GM12878 (cell line): ENCODE results near the gene PGLYRP2. TPM values are rescaled to one million over a fixed set of nuclear protein-coding genes. Genes with fewer than 3 reads are reported as not detected.

Experiments used
- ATAC-seq: fragments of 200-7000 bp; cut with Tn5 transposase; 3 replicates; pipeline ENCODE4 v1.9.1; 2020; ENCODE audit warnings: mild to moderate bottlenecking, moderate library complexity
- BruUV-seq: library from RNA; stranded (reverse); fragments of 400-500 nt; replicated peaks from 2 replicates; lab custom pipeline; 2021; lab: Mats Ljungman, UMichigan
- CTCF ChIA-PET: fragments of 300-600 bp; sonication (Branson Sonifier 250); formaldehyde crosslinking; extraction: SDS; loops from one replicate; lab custom pipeline; 2021; ENCODE audit warnings: inconsistent platforms; lab: Yijun Ruan, JAX
- POLR2A ChIA-PET: fragments of 350-600 bp; formaldehyde crosslinking; extraction: SDS; loops from one replicate; lab custom pipeline; 2021; ENCODE audit warnings: inconsistent platforms; lab: Charles Lee
- RAD21 ChIA-PET: fragments of 300-600 bp; sonication (Branson Sonifier 250); formaldehyde crosslinking; loops from one replicate; lab custom pipeline; 2023; ENCODE audit warnings: antibody characterized with exemption; ENCODE audit not compliant: unreplicated experiment; lab: Charles Lee
- SMC1A ChIA-PET: fragments of 300-600 bp; sonication (Branson Sonifier 250); formaldehyde crosslinking; loops from one replicate; lab custom pipeline; 2023; ENCODE audit not compliant: unreplicated experiment, uncharacterized antibody; lab: Charles Lee
- DNase-seq: peaks from one replicate; pipeline ENCODE4 v3.0.0-alpha.2; 2011; ENCODE audit warnings: low read depth, low spot score
- FAIRE-seq: peaks from 3 replicates; lab custom pipeline; 2011; peaks lifted over from hg19 to GRCh38; lab: Jason Lieb, UNC
- H2AFZ ChIP-seq: 2 replicates; pipeline ENCODE4 v1.6.0; 2011; ENCODE audit warnings: low read depth, low read length, control low read depth; ENCODE audit not compliant: control insufficient read depth
- H3K27ac ChIP-seq: 2 replicates; pipeline ENCODE4 v1.5.1; 2011; ENCODE audit warnings: control low read depth; ENCODE audit not compliant: control insufficient read depth, insufficient read depth
- H3K27me3 ChIP-seq, 2 experiments: replicated peaks in 1 of 2; 2 replicates each; pipeline versions ENCODE4 v1.6.0 to v1.6.1; 2011; ENCODE audit warnings: low read length in 1 of 2; ENCODE audit not compliant: control insufficient read depth in 2 of 2, insufficient read depth in 2 of 2
- H3K36me3 ChIP-seq, 2 experiments: 2 replicates each; pipeline ENCODE4 v1.5.1; 2011; ENCODE audit warnings: low read length in 1 of 2; ENCODE audit not compliant: control insufficient read depth in 2 of 2, insufficient read depth in 2 of 2
- H3K4me1 ChIP-seq: 2 replicates; pipeline ENCODE4 v1.6.1; 2011; ENCODE audit warnings: mild to moderate bottlenecking, low read length, moderate library complexity, mixed read lengths; ENCODE audit not compliant: control insufficient read depth, insufficient read depth
- H3K4me2 ChIP-seq: 2 replicates; pipeline ENCODE4 v1.6.0; 2011; ENCODE audit warnings: control low read depth; ENCODE audit not compliant: control insufficient read depth, insufficient read depth
- H3K4me3 ChIP-seq: fragments of 200-600 bp; sonication (generic); 2 replicates; pipeline ENCODE4 v1.5.1; 2016
- H3K79me2 ChIP-seq: 2 replicates; pipeline ENCODE4 v1.6.0; 2011; ENCODE audit warnings: low read length; ENCODE audit not compliant: control insufficient read depth, insufficient read depth
- H3K9ac ChIP-seq: 2 replicates; pipeline ENCODE4 v1.8.0; 2011; ENCODE audit warnings: low read length, control low read depth, mixed read lengths; ENCODE audit not compliant: control insufficient read depth, insufficient read depth
- H3K9me3 ChIP-seq: replicated peaks from 3 replicates; pipeline ENCODE4 v1.5.1; 2011; ENCODE audit warnings: mild to moderate bottlenecking, low read length; ENCODE audit not compliant: control insufficient read depth, insufficient read depth
- H4K20me1 ChIP-seq: 2 replicates; pipeline ENCODE4 v1.6.0; 2011; ENCODE audit not compliant: control insufficient read depth, insufficient read depth
- BACH1 ChIP-seq: fragments of 450-650 bp; IDR thresholded peaks from 2 replicates; pipeline ENCODE4 v1.6.1; 2017; ENCODE audit warnings: mild to moderate bottlenecking, borderline replicate concordance
- EP300 ChIP-seq, 2 experiments: fragments of 150-350 bp in 1 of 2; IDR thresholded peaks; 2 replicates each; pipeline ENCODE4 v1.6.1; 2011 to 2012; ENCODE audit warnings: low read depth in 2 of 2, low read length in 2 of 2, borderline replicate concordance in 1 of 2, improper control_type of control experiment in 1 of 2, inconsistent platforms in 1 of 2; ENCODE audit not compliant: control insufficient read depth in 1 of 2
- IKZF2 ChIP-seq, 2 experiments: fragments of 450-650 bp; IDR thresholded peaks; 2 replicates each; pipeline ENCODE4 v1.6.1; 2017; ENCODE audit warnings: mild to moderate bottlenecking in 2 of 2, moderate library complexity in 2 of 2
- KLF5 ChIP-seq: fragments of 450-650 bp; IDR thresholded peaks from 2 replicates; pipeline ENCODE4 v1.6.1; 2014; ENCODE audit warnings: mild to moderate bottlenecking; ENCODE audit not compliant: partially characterized antibody
- MTA3 ChIP-seq: IDR thresholded peaks from 2 replicates; pipeline ENCODE4 v1.6.1; 2012; ENCODE audit warnings: low read length, inconsistent platforms, borderline replicate concordance
- NRF1 ChIP-seq: conservative IDR thresholded peaks from 2 replicates; pipeline ENCODE4 v1.6.1; 2011; ENCODE audit warnings: mild to moderate bottlenecking, low read depth, low read length, improper control_type of control experiment
- PAX5 ChIP-seq: IDR thresholded peaks from 2 replicates; pipeline ENCODE4 v1.6.1; 2011; ENCODE audit warnings: low read depth, low read length, borderline replicate concordance
- TBL1XR1 ChIP-seq: IDR thresholded peaks from 2 replicates; pipeline ENCODE4 v1.6.1; 2012; ENCODE audit warnings: low read depth, low read length, improper control_type of control experiment
- ZNF384 ChIP-seq: IDR thresholded peaks from 2 replicates; pipeline ENCODE4 v1.6.1; 2012; ENCODE audit warnings: low read depth, mild to moderate bottlenecking, low read length, improper control_type of control experiment, borderline replicate concordance
- WGBS: methylation state at CpG from one replicate; pipeline ENCODE4 v1.1.6; 2016; ENCODE audit warnings: low lambda C conversion rate; ENCODE audit not compliant: insufficient replicate concordance, insufficient coverage; ENCODE audit errors: missing lambda C conversion rate; 5-methylcytosine and 5-hydroxymethylcytosine counted together
- in situ Hi-C: fragments of 300-500 bp; cut with MboI; formaldehyde crosslinking; loops from 9 replicates; pipeline ENCODE4 v1.14.3; 2018; ENCODE audit warnings: mixed read lengths
- intact Hi-C: fragments of 100-400 bp; cut with micrococcal nuclease; formaldehyde crosslinking; loops from one replicate; pipeline ENCODE4 v1.14.2; 2022; ENCODE audit not compliant: unreplicated experiment
- polyA plus RNA-seq, 11 experiments: library from polyadenylated mRNA; depleted of rRNA in 4 of 11; unstranded in 6 of 11; stranded (reverse) in 5 of 11; fragments of >200 nt; fragmentation: Nextera tagmentation in 4 of 11; fragmentation: Illumina TruSeq in 1 of 11; extraction: Ambion mirVana in 4 of 11; extraction: Trizol in 1 of 11; gene quantifications; 1 replicate in 1 of 11; 2 replicates in 10 of 11; pipeline versions ENCODE4 v1.2.1 to v1.2.3, GENCODE V29; 2011 to 2016; ENCODE audit warnings: inconsistent platforms in 2 of 11, missing spikeins in 2 of 11, low read depth in 1 of 11
- total RNA-seq, 4 experiments: library from RNA; depleted of rRNA in 3 of 4; stranded (reverse); fragments of >200 nt in 3 of 4; fragmentation: Illumina TruSeq in 1 of 4; extraction: Trizol in 1 of 4; gene quantifications; 2 replicates each; pipeline versions ENCODE4 v1.2.1 to v1.2.3, GENCODE V29; 2013 to 2021
- TF ChIP-seq, protein P1 (sequence below): fragments of 450-650 bp; IDR thresholded peaks from 2 replicates; pipeline ENCODE4 v1.6.1; 2017; ENCODE audit warnings: mild to moderate bottlenecking, low read depth, inconsistent platforms; ENCODE audit not compliant: poor library complexity, severe bottlenecking
- TF ChIP-seq, protein P2 (sequence below): IDR thresholded peaks from 2 replicates; pipeline ENCODE4 v1.6.1; 2012; ENCODE audit warnings: low read length, inconsistent platforms
- TF ChIP-seq, protein P3 (sequence below): fragments of 450-650 bp; IDR thresholded peaks from 2 replicates; pipeline ENCODE4 v1.6.1; 2017; ENCODE audit warnings: borderline replicate concordance
- TF ChIP-seq, protein P4 (sequence below): fragments of 450-650 bp; IDR thresholded peaks from 2 replicates; pipeline ENCODE4 v1.6.1; 2018; ENCODE audit warnings: mild to moderate bottlenecking, low read depth, moderate library complexity; ENCODE audit not compliant: partially characterized antibody

The PGLYRP2 gene
- total and polyA plus RNA-seq, 10 of the 15 experiments (the other 5 are each of a cell fraction or from before 2014, with no cell fraction given) = 0.15 to 0.48 (median 0.26) TPM; not detected in 5

DNA sequence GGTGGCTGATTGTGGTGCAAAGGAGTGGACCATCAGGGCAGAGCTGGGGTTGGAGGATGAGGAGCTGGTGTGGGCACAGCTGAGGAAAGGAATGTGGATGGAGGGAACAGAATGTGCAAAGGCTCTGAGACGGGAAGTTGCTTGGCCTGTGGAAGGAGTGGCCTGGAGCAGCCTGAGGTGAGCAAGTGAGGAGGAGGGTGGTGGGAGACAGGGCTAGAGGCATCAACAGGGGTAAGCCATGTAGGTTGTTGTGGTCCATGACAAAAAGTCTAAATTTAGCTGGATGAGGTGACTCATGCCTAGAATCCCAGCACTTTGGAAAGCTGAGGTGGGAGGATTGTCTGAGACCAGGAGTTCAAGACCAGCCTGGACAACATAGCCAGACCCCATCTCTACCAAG lies 38.5 kb upstream of the PGLYRP2 start:
- 38% methylated on average over 1 of the region's 1 CpG for WGBS
- RAD21 ChIA-PET = no interaction called here
- no peak for ATAC-seq
- no TSS peak for BruUV-seq
- no peak overlapping the region for H3K9ac ChIP-seq
- no peaks in the 10 kb centered on the region for H3K27me3 ChIP-seq
- no peak overlapping the region for H3K4me3 ChIP-seq
- H3K4me2 ChIP-seq = no peak overlapping the region
- POLR2A ChIA-PET = no interaction called here
- TF ChIP-seq, protein P1, sequence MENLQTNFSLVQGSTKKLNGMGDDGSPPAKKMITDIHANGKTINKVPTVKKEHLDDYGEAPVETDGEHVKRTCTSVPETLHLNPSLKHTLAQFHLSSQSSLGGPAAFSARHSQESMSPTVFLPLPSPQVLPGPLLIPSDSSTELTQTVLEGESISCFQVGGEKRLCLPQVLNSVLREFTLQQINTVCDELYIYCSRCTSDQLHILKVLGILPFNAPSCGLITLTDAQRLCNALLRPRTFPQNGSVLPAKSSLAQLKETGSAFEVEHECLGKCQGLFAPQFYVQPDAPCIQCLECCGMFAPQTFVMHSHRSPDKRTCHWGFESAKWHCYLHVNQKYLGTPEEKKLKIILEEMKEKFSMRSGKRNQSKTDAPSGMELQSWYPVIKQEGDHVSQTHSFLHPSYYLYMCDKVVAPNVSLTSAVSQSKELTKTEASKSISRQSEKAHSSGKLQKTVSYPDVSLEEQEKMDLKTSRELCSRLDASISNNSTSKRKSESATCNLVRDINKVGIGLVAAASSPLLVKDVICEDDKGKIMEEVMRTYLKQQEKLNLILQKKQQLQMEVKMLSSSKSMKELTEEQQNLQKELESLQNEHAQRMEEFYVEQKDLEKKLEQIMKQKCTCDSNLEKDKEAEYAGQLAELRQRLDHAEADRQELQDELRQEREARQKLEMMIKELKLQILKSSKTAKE = no peak
- TF ChIP-seq, protein P2, sequence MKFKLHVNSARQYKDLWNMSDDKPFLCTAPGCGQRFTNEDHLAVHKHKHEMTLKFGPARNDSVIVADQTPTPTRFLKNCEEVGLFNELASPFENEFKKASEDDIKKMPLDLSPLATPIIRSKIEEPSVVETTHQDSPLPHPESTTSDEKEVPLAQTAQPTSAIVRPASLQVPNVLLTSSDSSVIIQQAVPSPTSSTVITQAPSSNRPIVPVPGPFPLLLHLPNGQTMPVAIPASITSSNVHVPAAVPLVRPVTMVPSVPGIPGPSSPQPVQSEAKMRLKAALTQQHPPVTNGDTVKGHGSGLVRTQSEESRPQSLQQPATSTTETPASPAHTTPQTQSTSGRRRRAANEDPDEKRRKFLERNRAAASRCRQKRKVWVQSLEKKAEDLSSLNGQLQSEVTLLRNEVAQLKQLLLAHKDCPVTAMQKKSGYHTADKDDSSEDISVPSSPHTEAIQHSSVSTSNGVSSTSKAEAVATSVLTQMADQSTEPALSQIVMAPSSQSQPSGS = no peak
- TF ChIP-seq PAX5 = no peak
- TF ChIP-seq MTA3 = no peak
- TF ChIP-seq TBL1XR1 = no peak
- TF ChIP-seq BACH1 = no peak
- TF ChIP-seq NRF1 = no peak
- TF ChIP-seq KLF5 = no peak
- no peak for TF ChIP-seq ZNF384
- TF ChIP-seq EP300 (IDR thresholded peaks at IDR 0.05; ENCODE audit: borderline replicate concordance in 1 of 2, control insufficient read depth in 1 of 2, low read depth in 2 of 2, low read length in 2 of 2) = no peak
- TF ChIP-seq, protein P3, sequence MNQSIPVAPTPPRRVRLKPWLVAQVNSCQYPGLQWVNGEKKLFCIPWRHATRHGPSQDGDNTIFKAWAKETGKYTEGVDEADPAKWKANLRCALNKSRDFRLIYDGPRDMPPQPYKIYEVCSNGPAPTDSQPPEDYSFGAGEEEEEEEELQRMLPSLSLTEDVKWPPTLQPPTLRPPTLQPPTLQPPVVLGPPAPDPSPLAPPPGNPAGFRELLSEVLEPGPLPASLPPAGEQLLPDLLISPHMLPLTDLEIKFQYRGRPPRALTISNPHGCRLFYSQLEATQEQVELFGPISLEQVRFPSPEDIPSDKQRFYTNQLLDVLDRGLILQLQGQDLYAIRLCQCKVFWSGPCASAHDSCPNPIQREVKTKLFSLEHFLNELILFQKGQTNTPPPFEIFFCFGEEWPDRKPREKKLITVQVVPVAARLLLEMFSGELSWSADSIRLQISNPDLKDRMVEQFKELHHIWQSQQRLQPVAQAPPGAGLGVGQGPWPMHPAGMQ = no peak
- TF ChIP-seq, protein P4, sequence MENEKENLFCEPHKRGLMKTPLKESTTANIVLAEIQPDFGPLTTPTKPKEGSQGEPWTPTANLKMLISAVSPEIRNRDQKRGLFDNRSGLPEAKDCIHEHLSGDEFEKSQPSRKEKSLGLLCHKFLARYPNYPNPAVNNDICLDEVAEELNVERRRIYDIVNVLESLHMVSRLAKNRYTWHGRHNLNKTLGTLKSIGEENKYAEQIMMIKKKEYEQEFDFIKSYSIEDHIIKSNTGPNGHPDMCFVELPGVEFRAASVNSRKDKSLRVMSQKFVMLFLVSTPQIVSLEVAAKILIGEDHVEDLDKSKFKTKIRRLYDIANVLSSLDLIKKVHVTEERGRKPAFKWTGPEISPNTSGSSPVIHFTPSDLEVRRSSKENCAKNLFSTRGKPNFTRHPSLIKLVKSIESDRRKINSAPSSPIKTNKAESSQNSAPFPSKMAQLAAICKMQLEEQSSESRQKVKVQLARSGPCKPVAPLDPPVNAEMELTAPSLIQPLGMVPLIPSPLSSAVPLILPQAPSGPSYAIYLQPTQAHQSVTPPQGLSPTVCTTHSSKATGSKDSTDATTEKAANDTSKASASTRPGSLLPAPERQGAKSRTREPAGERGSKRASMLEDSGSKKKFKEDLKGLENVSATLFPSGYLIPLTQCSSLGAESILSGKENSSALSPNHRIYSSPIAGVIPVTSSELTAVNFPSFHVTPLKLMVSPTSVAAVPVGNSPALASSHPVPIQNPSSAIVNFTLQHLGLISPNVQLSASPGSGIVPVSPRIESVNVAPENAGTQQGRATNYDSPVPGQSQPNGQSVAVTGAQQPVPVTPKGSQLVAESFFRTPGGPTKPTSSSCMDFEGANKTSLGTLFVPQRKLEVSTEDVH = no peak
- no peak for TF ChIP-seq IKZF2 (IDR thresholded peaks at IDR 0.05)
- SMC1A ChIA-PET = no interaction called here
- no peak overlapping the region for H3K27ac ChIP-seq
- H3K79me2 ChIP-seq = no peaks in the 10 kb centered on the region
- H3K4me1 ChIP-seq = no peaks in the 10 kb centered on the region
- H3K36me3 ChIP-seq = no peaks in the 10 kb centered on the region
- CTCF ChIA-PET = interaction anchor here (0.6 kb wide), 1 partner anchor 275 kb away, joined by 3 read pairs; no protein-coding TSS in a partner anchor
- H2AFZ ChIP-seq = no peak overlapping the region
- no peaks in the 10 kb centered on the region for H4K20me1 ChIP-seq
- FAIRE-seq = no peak
- in situ Hi-C loops = no loop called here
- no peaks in the 10 kb centered on the region; the same call in 1 of the 3 replicates for H3K9me3 ChIP-seq
- no peak for DNase-seq
- intact Hi-C loops = no loop called here
